Measurements from ENCODE around the gene FSD1. TPM values are rescaled to one million over a fixed set of nuclear protein-coding genes. Genes with fewer than 3 reads are reported as not detected.

The FSD1 gene
- total RNA-seq, 2 experiments from 2014 or later: 19.8 to 23.2 TPM

- peaks cover 86% of the 10 kb centered on the region for H3K36me3 ChIP-seq (ENCODE audit: insufficient read depth, low read length)
- intact Hi-C loops (cut with micrococcal nuclease; ENCODE audit: unreplicated experiment): no loop called here
Measured at GRCh38 chr19:4257025-4257424, 47.4 kb upstream of the FSD1 start.

DNA sequence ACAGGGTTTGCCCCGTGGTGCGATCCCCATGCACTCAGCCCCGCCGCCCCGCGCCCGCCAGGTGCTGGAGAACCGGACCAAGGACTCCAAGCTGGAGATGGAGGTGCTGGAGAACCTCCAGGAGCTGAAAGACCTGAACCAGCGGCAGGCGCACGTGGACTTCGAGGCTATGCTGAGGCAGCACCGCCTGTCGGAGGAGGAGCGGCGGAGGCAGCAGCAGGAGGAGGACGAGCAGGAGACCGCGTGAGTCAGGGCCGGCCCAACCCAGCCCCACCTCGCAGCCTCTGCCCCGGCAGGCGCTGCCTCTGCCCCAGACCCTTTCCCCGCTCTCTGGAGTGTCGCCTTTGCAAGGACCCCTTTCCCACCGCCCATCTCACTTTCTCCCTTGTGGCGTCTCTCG, 46.2 kb upstream of the FSD1 start:
- Histone ChIP-seq H3K4me3 (ENCODE audit: low read depth, low read length, poor library complexity, severe bottlenecking) (no peak overlapping the region), H3K27ac (ENCODE audit: low read depth, low read length, poor library complexity, severe bottlenecking) (no peak overlapping the region), H3K79me2 (ENCODE audit: insufficient read depth, low read depth, low read length) (no peaks in the 10 kb centered on the region), H2AFZ (ENCODE audit: low read length) (no peak overlapping the region), H3K4me1 (ENCODE audit: insufficient read depth, low read length, poor library complexity, severe bottlenecking) (no peaks in the 10 kb centered on the region), H3K4me2 (ENCODE audit: low read length) (no peak overlapping the region), H4K20me1 (ENCODE audit: insufficient read depth, low read length) (no peaks in the 10 kb centered on the region), H3K9me2 (ENCODE audit: insufficient read depth, low read length) (no peaks in the 10 kb centered on the region), H3K36me3 (ENCODE audit: insufficient read depth, low read length) (peaks cover 87% of the 10 kb centered on the region), H3K9me3 (ENCODE audit: low read length) (peaks cover 17% of the 10 kb centered on the region; the same call in 1 of the 2 replicates)
- no TSS peak for BruUV-seq (replicated peaks)
- CTCF ChIA-PET (ENCODE audit: unreplicated experiment): no interaction called here
- TF ChIP-seq, protein P1, sequence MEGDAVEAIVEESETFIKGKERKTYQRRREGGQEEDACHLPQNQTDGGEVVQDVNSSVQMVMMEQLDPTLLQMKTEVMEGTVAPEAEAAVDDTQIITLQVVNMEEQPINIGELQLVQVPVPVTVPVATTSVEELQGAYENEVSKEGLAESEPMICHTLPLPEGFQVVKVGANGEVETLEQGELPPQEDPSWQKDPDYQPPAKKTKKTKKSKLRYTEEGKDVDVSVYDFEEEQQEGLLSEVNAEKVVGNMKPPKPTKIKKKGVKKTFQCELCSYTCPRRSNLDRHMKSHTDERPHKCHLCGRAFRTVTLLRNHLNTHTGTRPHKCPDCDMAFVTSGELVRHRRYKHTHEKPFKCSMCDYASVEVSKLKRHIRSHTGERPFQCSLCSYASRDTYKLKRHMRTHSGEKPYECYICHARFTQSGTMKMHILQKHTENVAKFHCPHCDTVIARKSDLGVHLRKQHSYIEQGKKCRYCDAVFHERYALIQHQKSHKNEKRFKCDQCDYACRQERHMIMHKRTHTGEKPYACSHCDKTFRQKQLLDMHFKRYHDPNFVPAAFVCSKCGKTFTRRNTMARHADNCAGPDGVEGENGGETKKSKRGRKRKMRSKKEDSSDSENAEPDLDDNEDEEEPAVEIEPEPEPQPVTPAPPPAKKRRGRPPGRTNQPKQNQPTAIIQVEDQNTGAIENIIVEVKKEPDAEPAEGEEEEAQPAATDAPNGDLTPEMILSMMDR (conservative IDR thresholded peaks at IDR 0.05; ENCODE audit: low read length): no peak
- no peak for TF ChIP-seq EZH2phosphoT487 (IDR thresholded peaks at IDR 0.05; ENCODE audit: borderline replicate concordance, low read depth, low read length)
- intact Hi-C loops (cut with micrococcal nuclease; ENCODE audit: unreplicated experiment): no loop called here
- no peak for DNase-seq (ENCODE audit: low spot score)
- POLR2A ChIA-PET: no interaction called here

More at GRCh38 chr19:4257025-4257424, 47.4 kb upstream of the FSD1 start:
- no peak overlapping the region for H2AFZ ChIP-seq (ENCODE audit: low read length)
- H4K20me1 ChIP-seq (ENCODE audit: insufficient read depth, low read length): no peaks in the 10 kb centered on the region
- ChIA-PET CTCF (ENCODE audit: unreplicated experiment) (no interaction called here), POLR2A (no interaction called here)
- H3K4me1 ChIP-seq (ENCODE audit: insufficient read depth, low read length, poor library complexity, severe bottlenecking): no peaks in the 10 kb centered on the region
- no peak for DNase-seq (ENCODE audit: low spot score)
- peaks cover 17% of the 10 kb centered on the region; the same call in 1 of the 2 replicates for H3K9me3 ChIP-seq (ENCODE audit: low read length)
- BruUV-seq (replicated peaks): no TSS peak
- H3K4me3 ChIP-seq (ENCODE audit: low read depth, low read length, poor library complexity, severe bottlenecking): no peak overlapping the region
- no peaks in the 10 kb centered on the region for H3K79me2 ChIP-seq (ENCODE audit: insufficient read depth, low read depth, low read length)
- TF ChIP-seq EZH2phosphoT487 (IDR thresholded peaks at IDR 0.05; ENCODE audit: borderline replicate concordance, low read depth, low read length): no peak
- TF ChIP-seq, protein P1 (conservative IDR thresholded peaks at IDR 0.05; ENCODE audit: low read length): no peak
- H3K9me2 ChIP-seq (ENCODE audit: insufficient read depth, low read length): no peaks in the 10 kb centered on the region
- H3K27ac ChIP-seq (ENCODE audit: low read depth, low read length, poor library complexity, severe bottlenecking): no peak overlapping the region
- H3K4me2 ChIP-seq (ENCODE audit: low read length): no peak overlapping the region

DNA sequence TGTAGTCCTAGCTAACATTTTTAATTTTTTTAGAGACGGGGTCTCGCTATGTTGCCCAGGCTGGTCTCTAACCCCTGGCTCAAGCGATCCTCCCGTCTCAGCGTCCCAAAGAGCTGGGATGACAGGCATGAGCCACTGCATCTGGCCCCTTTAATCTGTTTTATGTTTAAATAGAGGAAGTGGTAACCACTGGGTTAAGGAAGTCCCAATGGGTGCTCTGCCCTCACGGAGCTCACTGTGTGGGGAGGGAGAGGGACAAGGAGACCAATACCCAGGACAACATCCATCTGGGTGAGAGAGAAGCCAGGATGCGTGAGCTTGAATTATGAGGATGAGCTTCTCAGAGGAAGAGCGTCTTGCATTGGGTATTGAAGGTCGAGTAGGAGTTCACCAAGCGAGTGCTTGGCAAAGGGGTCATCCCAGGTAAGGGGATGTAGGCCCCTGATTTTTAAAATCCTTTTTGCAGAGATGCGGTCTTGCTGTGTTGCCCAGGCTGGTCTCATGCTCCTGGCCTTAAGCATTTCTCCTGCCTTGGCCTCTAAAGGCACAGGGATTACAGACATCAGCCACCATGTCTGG, 43.7 kb upstream of the FSD1 start:
- H3K27ac ChIP-seq (ENCODE audit: low read depth, low read length, poor library complexity, severe bottlenecking): no peak overlapping the region
- CTCF ChIA-PET (ENCODE audit: unreplicated experiment): no interaction called here
- no peak for DNase-seq (ENCODE audit: low spot score)
- BruUV-seq (replicated peaks): no TSS peak
- H3K9me3 ChIP-seq (ENCODE audit: low read length): 0 out of 2 replicates have a peak, but pooled peaks cover 5% of the 10 kb centered on the region
- H3K4me3 ChIP-seq (ENCODE audit: low read depth, low read length, poor library complexity, severe bottlenecking): no peak overlapping the region
- H3K4me2 ChIP-seq (ENCODE audit: low read length): no peak overlapping the region
- no peak overlapping the region for H2AFZ ChIP-seq (ENCODE audit: low read length)
- intact Hi-C loops (cut with micrococcal nuclease; ENCODE audit: unreplicated experiment): no loop called here
- H4K20me1 ChIP-seq (ENCODE audit: insufficient read depth, low read length): no peaks in the 10 kb centered on the region
- POLR2A ChIA-PET: interaction anchor here (0.6 kb wide), 2 partner anchors 21 to 71 kb away, joined by 3 to 6 read pairs; no protein-coding TSS in a partner anchor
- no peaks in the 10 kb centered on the region for H3K4me1 ChIP-seq (ENCODE audit: insufficient read depth, low read length, poor library complexity, severe bottlenecking)
- TF ChIP-seq, protein P1 (conservative IDR thresholded peaks at IDR 0.05; ENCODE audit: low read length): no peak
- H3K79me2 ChIP-seq (ENCODE audit: insufficient read depth, low read depth, low read length): no peaks in the 10 kb centered on the region
- peaks cover 81% of the 10 kb centered on the region for H3K36me3 ChIP-seq (ENCODE audit: insufficient read depth, low read length)
- H3K9me2 ChIP-seq (ENCODE audit: insufficient read depth, low read length): no peaks in the 10 kb centered on the region

Data from OCI-LY7 (cell line).